ENCODE measurements around the gene LGALS3BP.

DNA sequence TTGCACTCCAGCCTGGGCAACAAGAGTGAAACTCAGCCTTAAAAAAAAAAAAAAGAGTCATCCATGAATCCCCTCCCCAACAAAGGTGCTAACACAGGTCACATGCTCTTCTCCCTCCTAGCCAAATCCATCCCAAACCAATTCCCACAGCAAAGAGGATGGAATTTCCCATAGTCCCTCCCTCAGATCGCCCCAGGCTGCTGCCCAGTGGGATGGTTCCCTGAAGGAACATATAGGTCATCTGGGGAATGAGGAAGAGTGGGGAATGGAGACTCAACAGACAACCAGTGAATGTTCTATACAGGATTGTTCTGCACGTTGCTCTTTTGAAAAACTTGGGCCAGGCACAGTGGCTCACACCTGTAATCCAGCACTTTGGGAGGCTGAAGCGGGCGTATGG lies 18.2 kb downstream of the LGALS3BP start:
- no peak for TF ChIP-seq EZH2 (IDR thresholded peaks at IDR 0.05; ENCODE audit: borderline replicate concordance, low read length)
- TF ChIP-seq, protein P1, sequence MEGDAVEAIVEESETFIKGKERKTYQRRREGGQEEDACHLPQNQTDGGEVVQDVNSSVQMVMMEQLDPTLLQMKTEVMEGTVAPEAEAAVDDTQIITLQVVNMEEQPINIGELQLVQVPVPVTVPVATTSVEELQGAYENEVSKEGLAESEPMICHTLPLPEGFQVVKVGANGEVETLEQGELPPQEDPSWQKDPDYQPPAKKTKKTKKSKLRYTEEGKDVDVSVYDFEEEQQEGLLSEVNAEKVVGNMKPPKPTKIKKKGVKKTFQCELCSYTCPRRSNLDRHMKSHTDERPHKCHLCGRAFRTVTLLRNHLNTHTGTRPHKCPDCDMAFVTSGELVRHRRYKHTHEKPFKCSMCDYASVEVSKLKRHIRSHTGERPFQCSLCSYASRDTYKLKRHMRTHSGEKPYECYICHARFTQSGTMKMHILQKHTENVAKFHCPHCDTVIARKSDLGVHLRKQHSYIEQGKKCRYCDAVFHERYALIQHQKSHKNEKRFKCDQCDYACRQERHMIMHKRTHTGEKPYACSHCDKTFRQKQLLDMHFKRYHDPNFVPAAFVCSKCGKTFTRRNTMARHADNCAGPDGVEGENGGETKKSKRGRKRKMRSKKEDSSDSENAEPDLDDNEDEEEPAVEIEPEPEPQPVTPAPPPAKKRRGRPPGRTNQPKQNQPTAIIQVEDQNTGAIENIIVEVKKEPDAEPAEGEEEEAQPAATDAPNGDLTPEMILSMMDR (conservative IDR thresholded peaks at IDR 0.05 in 1 of 2, IDR thresholded peaks at IDR 0.05 in 1 of 2; ENCODE audit: extremely low read depth in 1 of 2, insufficient read depth in 1 of 2, low read depth in 1 of 2, low read length in 2 of 2), result no peak
